Fibroblast of pulmonary artery (primary cell): ENCODE results near the gene ANKRD13D.

Source experiments
- DNase-seq: peaks from one replicate; pipeline ENCODE4 v3.0.0-alpha.2; 2010; ENCODE audit warnings: low read depth
- H3K4me3 ChIP-seq: replicated peaks from 2 replicates; pipeline ENCODE4 v1.5.1; 2011; ENCODE audit warnings: low read depth, mild to moderate bottlenecking, control low read depth, low read length, moderate library complexity
- TF ChIP-seq, protein P1 (sequence below): IDR thresholded peaks from 2 replicates; pipeline ENCODE4 v1.5.1; 2011; ENCODE audit warnings: mild to moderate bottlenecking, control low read depth, low read length, inconsistent platforms; ENCODE audit errors: missing control alignments

ANKRD13D gene

DNA sequence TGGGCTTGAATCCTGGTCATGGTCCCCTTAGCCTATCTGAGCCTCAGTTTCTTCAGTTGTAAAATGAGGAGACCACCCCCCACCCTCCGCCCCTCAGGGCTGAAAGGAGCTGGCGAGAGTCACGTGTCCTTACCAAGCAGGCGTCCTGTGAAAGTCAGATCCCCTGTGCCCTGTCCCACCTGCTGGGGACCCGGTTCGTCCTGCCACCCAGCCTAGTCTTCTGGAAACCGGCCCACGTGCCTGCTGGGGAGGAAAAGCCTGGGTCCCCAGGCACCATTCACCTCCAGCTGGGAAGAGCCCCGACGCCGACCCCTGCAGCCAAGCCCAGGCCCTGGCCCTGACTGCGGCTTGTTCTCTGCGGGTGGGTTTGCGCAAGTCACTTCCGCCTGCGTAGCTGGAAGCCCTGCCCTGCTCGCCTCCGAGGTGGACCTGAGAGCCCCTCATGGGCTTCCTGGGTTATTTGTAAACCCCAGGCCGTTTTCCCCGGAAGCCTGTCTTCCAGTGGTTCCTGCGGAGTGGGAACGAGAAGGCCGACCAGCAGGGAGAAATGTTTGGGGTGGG is 13.5 kb downstream of the ANKRD13D start:
- peak; percentile 35 for DNase-seq
- TF ChIP-seq, protein P1, sequence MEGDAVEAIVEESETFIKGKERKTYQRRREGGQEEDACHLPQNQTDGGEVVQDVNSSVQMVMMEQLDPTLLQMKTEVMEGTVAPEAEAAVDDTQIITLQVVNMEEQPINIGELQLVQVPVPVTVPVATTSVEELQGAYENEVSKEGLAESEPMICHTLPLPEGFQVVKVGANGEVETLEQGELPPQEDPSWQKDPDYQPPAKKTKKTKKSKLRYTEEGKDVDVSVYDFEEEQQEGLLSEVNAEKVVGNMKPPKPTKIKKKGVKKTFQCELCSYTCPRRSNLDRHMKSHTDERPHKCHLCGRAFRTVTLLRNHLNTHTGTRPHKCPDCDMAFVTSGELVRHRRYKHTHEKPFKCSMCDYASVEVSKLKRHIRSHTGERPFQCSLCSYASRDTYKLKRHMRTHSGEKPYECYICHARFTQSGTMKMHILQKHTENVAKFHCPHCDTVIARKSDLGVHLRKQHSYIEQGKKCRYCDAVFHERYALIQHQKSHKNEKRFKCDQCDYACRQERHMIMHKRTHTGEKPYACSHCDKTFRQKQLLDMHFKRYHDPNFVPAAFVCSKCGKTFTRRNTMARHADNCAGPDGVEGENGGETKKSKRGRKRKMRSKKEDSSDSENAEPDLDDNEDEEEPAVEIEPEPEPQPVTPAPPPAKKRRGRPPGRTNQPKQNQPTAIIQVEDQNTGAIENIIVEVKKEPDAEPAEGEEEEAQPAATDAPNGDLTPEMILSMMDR, result no peak
- H3K4me3 ChIP-seq, result peak overlapping the region; percentile 70

DNA sequence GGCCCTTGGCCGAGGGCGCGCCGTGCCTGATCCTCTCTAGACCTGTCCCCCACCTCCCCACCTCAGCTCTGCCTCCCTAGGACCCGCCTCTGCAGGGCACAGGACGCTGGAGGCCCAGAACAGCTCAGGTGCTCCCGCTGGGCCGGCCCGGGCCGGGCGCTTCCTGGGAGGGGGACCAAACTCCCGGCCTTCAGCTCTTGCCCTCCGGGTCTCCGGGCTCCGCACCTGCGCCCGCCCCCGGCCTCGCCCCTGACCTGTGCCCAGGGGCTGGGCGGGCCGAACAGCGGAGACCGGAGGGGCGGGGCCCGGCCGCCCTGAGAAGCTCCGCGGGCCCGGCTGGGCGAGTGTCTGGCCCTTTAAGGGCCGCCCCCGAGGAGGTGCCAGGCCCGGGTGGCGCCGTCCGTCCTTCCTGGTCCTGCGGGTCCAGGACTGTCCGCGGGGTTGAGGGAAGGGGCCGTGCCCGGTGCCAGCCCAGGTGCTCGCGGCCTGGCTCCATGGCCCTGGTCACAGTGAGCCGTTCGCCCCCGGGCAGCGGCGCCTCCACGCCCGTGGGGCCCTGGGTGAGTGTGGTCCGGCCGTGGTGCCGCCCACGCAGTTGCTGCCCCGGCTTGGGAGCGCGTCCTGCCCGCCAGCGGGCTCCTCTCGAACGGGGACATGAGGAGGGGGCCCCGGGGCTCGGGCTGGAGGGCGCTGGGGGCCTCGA is 14.2 kb downstream of the ANKRD13D start, which contains the start of gene SSH3:
Gene SSH3, plus strand, starts transcription at position 399 of the 703 bp plus-strand sequence. Its CDS starts 96 bp downstream, at position 495.
- peak; percentile 53 for DNase-seq
- peak within 1 kb of the TSS; percentile 70 for H3K4me3 ChIP-seq
- TF ChIP-seq, protein P1, result no peak

DNA sequence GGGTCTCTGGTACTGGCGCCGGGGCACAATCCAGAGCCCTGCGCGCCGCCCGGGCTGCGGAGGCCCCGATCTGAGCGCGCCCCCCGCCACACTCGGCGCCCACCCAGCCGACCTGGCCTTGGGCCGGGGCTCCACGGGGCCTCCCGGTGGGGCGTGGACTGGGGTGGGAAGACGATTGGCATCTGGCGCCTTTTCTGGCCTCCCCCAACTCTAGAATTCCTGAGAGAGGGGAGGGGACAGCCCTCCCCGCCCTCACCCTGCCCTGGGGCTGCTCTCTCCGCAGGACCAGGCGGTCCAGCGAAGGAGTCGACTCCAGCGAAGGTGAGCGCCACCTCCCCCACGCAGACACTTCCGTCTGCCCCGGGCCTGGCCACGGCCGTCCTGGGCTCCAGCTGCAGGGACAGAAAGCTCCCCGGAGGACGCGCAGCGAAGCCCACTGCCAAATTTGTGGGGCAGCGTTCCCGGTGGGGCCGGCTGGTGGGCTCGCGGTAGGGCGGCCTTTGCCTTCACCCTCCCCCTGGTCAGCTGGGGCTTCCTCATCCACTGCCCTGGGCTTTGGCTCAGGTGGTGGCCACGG is 14.8 kb downstream of the ANKRD13D start:
- peak overlapping the region; percentile 70 for H3K4me3 ChIP-seq
- DNase-seq, result no peak
- TF ChIP-seq, protein P1, result no peak

DNA sequence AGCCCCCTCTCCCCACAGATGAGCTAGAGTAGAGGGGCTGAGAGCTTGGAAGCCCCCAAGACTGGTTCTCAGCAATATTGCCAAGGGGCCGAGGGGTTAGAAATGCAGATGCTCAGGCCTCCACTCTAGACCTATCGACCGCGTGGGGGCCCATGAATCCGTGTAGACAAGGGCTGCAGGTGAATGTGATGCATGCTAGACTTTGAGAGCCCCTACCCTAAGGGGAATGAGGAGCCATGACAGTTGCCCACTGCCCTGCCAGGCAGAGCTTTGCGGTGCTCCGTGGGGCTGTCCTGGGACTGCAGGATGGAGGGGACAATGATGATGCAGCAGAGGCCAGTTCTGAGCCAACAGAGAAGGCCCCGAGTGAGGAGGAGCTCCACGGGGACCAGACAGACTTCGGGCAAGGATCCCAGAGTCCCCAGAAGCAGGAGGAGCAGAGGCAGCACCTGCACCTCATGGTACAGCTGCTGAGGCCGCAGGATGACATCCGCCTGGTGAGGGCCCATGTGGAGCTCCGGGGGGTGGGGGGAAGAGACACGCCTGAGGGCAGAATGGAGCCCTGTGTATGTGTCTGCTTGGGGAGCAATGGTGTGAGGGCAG is 15.5 kb downstream of the ANKRD13D start:
- TF ChIP-seq, protein P1, result no peak
- peak overlapping the region; percentile 70 for H3K4me3 ChIP-seq
- no peak for DNase-seq

DNA sequence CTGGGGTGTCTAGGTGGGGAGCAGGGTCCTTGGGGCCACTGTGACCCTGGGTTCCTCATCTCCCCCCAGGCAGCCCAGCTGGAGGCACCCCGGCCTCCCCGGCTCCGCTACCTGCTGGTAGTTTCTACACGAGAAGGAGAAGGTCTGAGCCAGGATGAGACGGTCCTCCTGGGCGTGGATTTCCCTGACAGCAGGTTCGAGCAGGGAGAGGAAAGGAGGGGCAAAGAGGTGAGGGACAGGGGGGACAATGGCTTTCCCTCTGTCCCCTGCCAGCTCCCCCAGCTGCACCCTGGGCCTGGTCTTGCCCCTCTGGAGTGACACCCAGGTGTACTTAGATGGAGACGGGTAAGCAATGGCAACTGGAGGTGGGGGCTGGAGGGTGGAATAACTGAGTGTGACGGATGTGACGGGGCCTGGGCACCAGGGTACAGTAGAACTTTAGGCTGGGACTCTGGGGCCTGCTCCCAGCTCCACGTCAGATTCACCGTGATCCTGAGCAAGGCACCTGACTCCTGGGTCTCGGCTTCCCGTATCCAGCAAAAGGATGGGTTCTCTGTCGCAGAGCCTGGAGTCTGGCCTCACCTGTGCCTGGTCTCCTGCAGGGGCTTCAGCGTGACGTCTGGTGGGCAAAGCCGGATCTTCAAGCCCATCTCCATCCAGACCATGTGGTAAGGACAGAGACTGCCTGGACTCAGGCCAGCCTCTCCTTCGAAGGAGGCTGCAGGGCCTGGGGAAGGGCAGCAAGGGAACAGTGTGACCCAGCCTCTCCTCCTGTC is 17.9 kb downstream of the ANKRD13D start:
- H3K4me3 ChIP-seq, result no peak overlapping the region
- TF ChIP-seq, protein P1, result no peak
- DNase-seq, result no peak

DNA sequence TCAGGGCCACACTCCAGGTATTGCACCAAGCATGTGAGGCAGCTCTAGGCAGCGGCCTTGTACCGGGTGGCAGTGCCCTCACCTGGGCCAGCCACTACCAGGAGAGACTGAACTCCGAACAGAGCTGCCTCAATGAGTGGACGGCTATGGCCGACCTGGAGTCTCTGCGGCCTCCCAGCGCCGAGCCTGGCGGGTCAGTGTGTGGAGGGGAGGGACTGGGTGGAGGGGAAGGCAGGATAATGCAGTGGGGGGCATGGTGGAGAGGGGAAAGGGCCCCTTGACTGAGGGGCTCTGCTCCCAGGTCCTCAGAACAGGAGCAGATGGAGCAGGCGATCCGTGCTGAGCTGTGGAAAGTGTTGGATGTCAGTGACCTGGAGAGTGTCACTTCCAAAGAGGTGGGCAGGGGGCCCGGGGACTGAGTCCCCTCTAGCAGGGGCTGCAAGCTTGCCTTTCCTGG is 18.5 kb downstream of the ANKRD13D start:
- TF ChIP-seq, protein P1, result no peak
- H3K4me3 ChIP-seq, result no peak overlapping the region
- DNase-seq, result no peak
